ENCODE results near the gene GADD45GIP1. TPM values are rescaled to one million over a fixed set of nuclear protein-coding genes. Genes with fewer than 3 reads are reported as not detected.

GADD45GIP1 gene
- total and polyA plus RNA-seq, 2 donors (not counting 1 experiment from before 2014, with no cell fraction given), result 12.6 to 17.5 TPM

- H3K27ac ChIP-seq (ENCODE audit: low read length in 2 of 2), result no peak overlapping the region
- POLR2A ChIA-PET, result interaction anchor here (0.6 to 1.3 kb wide), 2 partner anchors 11 to 788 kb away, joined by 3 to 4 read pairs; partner anchors contain the start of gene CALR
- intact Hi-C loops (cut with micrococcal nuclease), result no loop called here
- peaks cover 30% of the 10 kb centered on the region for H4K20me1 ChIP-seq (ENCODE audit: control insufficient read depth, insufficient read depth, low read length, poor library complexity, severe bottlenecking)
- no peak overlapping the region for H3K4me3 Mint-ChIP-seq
- CTCF ChIA-PET, result interaction anchor here (1.1 to 1.5 kb wide), 2 partner anchors 17 kb away, joined by 3 to 6 read pairs; no protein-coding TSS in a partner anchor
- H3K27me3 Mint-ChIP-seq, result no peaks in the 10 kb centered on the region
- H2AFZ ChIP-seq (ENCODE audit: insufficient read depth, low read depth, low read length, poor library complexity, severe bottlenecking), result no peak overlapping the region
- TF ChIP-seq EZH2 (IDR thresholded peaks at IDR 0.05; ENCODE audit: borderline replicate concordance, insufficient read depth, low read depth, low read length, poor library complexity, severe bottlenecking) (no peak), CTCF (IDR thresholded peaks at IDR 0.05) (no peak)
- H3K9me3 ChIP-seq (ENCODE audit: control extremely low read depth in 1 of 3, control insufficient read depth in 2 of 3, insufficient read depth in 1 of 3, low read length in 2 of 3), result peaks cover 0 to 4% (median 0%) of the 10 kb centered on the region in 3 donors
- no peak overlapping the region for H3K9ac ChIP-seq (ENCODE audit: low read length)
- no peak for ATAC-seq (ENCODE audit: low read depth)
- peaks cover 0 to 76% of the 10 kb centered on the region in 2 experiments for H3K36me3 ChIP-seq (replicated peaks in 1 of 2; ENCODE audit: control extremely low read depth in 1 of 2, control insufficient read depth in 1 of 2, extremely low read depth in 1 of 2, insufficient read depth in 2 of 2, low read length in 1 of 2)
- peaks cover 17% of the 10 kb centered on the region for H3K79me2 ChIP-seq (ENCODE audit: control insufficient read depth, insufficient read depth, low read length)
- no peak for DNase-seq
- H3K4me2 ChIP-seq (replicated peaks; ENCODE audit: low read depth, low read length, poor library complexity, severe bottlenecking), result no peak overlapping the region
- no peaks in the 10 kb centered on the region for H3K27me3 ChIP-seq (replicated peaks in 1 of 4; ENCODE audit: control extremely low read depth in 1 of 4, control insufficient read depth in 3 of 4, insufficient read depth in 4 of 4, low read length in 3 of 4)
- no peak overlapping the region for H3K27ac Mint-ChIP-seq
- H3K4me1 ChIP-seq (ENCODE audit: control insufficient read depth in 2 of 2, insufficient read depth in 2 of 2, low read length in 2 of 2), result peaks cover 15 to 28% of the 10 kb centered on the region in 2 donors
- H3K9me3 Mint-ChIP-seq (ENCODE audit: insufficient read depth), result no peaks in the 10 kb centered on the region
- peaks cover 31% of the 10 kb centered on the region for H3K4me1 Mint-ChIP-seq
- WGBS (ENCODE audit: insufficient coverage), result 98% methylated on average over 29 of the region's 30 CpGs
- no peak overlapping the region for H3K4me3 ChIP-seq (ENCODE audit: control extremely low read depth in 1 of 5, extremely low read depth in 1 of 5, insufficient read depth in 1 of 5, low read depth in 2 of 5, low read length in 4 of 5)
Measured at GRCh38 chr19:12948612-12949362, 8.2 kb downstream of the GADD45GIP1 start.

Data from B cell (primary cell).